Left forelimb (tissue), 1 donor: ENCODE data around the gene ATAD2B.

Source experiments
- DNase-seq: peaks from one replicate; pipeline ENCODE4 v3.0.0-alpha.2; 2018; ENCODE audit warnings: low spot score

The ATAD2B gene

DNA sequence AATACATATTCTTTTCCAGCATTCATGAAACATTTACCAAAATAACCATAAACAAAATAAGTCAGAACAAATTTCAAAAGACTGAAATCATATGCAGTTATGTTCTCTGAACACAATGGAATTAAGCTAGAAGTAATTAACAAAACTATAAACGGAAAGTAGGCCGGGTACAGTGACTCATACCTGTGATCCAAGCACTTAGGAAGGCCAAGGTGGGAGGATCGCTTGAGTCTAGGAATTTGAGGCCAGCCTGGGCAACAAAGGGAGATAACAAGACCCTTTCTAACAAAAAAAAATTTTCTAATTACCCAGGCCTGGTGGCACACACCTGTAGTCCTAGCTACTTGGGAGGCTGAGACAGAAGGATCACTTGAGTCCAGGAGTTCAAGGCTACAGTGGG lies 14.9 kb downstream of the ATAD2B start:
- no peak for DNase-seq

DNA sequence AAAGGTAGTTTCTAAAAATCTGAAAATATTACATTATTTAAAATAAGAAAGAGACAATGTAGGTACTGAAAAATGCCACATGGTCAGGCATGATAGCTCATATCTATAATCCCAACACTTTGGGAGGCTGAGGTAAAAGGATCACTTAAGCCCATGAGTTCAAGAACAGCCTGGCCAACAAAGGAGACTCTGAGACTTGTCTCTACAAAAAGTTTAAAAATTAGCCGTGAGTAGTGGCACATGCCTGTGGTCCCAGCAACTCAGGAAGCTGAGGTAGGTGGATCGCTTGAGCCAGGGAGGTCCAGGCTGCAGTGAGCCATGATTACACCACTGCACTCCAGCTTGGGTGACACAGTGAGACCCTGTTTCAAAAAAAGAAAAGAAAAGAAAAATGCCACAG lies 21.8 kb downstream of the ATAD2B start:
- no peak for DNase-seq

- DNase-seq = no peak
These were observed 22.2 kb downstream of the ATAD2B start for GRCh38 chr2:23904692-23905091.

- no peak for DNase-seq
These were observed 22.7 kb downstream of the ATAD2B start for GRCh38 chr2:23904215-23904614.

DNA sequence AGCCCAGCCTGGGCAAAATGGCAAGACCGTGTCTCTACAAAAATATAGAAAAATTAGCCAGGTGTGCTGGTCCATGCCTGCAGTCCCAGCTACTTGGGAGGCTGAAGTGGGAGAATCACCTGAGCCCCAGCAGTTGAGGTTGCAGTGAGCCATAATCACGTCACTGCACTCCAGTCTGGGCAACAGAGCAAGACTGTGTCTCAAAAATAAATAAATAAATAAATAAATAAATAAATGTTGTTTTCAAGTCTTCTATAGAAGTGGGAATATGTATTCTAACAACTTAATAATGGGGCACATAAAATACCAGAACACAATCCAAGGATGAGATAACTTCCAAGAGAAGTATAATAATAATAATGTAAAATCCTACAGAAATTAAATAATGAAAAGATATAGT lies 23.9 kb downstream of the ATAD2B start:
- DNase-seq = no peak

DNA sequence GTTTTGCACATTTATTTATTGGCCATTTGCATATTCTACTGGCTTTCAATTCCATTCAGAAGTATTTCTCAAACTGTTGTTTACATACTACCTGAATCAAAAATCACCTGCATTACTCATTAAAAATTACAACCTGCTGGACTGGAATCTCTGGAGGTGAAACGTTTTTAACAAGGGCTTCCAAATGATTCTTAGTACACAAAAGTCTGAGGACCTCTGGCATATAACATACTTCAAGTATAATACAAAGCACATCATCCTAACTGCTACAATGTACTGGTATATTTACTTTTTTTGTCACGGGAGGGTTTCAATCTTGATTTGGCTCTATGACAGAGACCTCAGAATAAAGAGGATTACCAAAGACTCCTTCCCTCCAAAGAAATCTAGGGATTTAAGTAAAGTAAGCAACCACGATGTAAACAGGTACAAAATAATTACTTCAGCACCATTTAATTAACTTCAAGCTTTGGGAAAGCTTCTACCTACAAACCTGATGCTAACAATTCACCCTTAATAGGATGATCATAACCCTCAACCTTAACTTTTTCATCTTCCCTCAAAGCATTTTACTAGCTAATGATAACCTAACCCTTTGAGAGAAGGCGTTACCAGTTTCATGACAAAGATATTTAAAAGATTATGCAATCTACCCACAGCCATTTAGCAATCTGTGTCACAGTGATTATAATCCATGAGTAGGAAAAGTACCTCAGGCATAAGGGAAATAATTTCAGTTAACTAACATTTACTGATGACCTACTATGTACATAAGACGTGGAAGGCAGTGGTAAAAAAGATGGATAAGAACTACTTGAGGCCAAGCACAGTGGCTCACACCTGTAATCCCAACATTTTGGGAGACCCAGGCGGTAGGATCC lies 24.7 kb downstream of the ATAD2B start:
- DNase-seq = no peak

DNA sequence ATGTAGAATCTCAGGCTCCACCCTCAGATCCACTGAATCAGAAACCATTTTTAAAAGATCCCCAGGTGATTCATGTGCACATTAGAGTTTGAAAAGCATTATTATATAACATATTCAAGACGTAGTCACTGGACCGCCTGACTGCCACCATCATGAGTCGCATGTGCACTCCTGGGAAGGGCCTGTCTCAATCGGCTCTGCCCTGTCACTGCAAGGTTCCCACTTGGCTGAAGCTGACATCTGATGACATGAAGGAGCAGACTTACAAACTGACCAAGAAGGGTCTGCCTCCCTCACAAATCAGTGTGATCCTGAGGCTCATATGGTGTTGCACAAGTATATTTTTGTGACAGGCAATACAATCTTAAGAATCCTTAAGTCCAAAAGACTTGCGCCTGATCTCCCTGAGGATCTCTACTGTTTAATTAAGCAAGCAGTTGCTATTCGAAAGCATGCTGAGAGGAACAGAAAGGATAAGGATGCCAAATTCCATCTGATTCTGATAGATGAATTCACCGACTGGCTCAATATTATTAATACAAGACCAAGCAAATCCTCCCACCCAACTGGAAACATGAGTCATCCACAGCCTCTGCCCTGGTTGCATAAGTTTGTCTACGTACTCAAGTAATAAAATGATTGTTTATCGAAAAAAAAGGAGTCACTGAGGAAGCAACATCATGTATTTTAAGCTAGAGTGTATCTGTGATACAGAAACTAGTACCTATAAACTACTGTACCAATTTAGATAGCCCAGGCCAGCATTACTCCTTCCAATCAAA lies 26.2 kb downstream of the ATAD2B start:
- DNase-seq = no peak

- DNase-seq = no peak
These were observed 26.8 kb downstream of the ATAD2B start for GRCh38 chr2:23900133-23900532.

- DNase-seq = no peak
These were observed 55.7 kb downstream of the ATAD2B start for GRCh38 chr2:23871206-23871605.

GRCh38 chr2:23867449-23867848 lies 59.5 kb downstream of the ATAD2B start:
- no peak for DNase-seq

GRCh38 chr2:23862716-23863426 lies 64.1 kb downstream of the ATAD2B start:
- no peak for DNase-seq

DNA sequence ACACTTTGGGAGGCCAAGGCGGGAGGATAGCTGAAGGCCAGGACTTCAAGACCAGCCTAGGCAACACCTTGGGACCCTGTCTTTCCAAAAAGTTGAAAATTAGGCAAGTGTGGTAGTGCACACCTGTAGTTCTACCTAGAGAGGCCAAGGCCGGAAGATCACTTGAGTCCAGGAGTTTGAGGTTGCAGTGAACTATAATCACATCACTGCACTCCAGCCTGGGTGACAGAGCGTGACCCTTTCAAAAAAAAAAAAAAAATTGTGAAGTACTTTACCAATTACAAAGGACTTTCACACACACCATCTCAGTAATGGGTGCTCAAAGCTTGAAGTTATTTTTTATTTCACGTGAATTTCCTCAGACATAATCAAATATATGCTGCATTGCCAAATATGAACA lies 65.0 kb downstream of the ATAD2B start:
- no peak for DNase-seq

DNA sequence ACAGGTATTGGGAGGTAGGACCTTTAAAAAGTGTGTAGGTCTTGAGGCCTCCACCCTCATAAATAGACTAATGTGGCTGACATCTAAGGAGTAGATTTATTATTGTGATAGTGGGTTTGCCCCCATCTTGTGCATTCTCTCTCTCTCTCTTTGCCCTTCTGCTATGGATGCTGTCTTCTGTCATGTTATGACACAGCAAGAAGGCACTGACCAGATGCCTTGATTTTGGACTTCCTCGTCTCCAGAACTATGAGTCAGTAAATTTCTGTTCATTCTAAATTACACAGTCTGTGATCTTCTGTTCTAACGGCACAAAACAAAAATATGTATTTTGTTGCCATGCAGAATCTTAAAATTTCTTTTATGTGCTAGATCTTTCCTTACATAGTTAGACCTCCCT lies 66.9 kb downstream of the ATAD2B start:
- DNase-seq = no peak

- no peak for DNase-seq
These were observed 67.7 kb downstream of the ATAD2B start for GRCh38 chr2:23859234-23859633.

DNA sequence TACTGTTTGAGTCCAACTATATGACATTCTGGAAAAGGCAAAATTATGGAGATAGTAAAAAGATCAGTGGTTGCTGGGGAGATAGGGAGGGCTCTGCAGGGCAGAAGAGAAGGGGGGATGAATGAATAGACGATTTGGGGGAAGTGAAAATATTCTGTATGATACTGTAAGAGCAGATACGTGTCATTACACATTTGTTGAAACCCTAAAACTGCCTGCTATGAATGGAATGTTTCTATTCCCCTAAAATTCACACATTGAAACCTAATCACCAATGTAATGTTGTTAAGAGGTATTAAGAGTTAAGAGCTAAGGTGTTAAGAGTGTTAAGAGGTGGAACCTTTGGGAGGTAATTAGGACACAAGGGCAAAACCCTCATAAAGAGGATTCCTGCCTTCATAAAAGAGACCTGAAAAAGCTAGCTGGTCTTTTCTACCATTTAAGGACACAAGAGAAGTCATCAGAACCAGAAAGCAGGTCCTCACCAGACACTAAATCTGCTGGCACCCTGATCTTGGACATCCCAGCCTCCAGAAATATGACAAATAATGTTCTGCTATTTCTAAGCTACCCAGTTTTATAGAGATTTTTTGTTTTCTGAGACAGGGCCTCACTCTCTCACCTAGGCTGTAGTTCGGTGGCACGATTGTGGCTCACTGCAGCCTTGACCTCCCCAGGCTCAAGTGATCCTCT lies 76.2 kb downstream of the ATAD2B start:
- no peak for DNase-seq

DNA sequence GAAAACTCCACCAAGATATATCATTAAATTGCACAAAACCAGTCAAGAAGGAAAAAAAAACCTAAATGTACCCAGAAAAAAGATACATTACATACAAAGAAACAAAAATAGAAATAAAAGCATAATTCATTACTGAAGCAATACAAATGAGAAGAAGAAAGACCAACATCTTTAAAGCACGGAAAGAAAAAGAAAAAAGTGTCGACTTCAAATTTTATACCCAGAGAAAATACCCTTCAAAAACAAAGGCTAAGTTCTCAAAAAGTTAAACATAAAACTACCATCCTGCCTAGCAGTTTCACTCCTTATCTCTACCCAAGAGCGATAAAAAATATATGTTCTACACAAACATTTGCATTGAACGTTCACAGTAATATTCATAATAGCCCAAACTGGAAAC lies 82.0 kb downstream of the ATAD2B start:
- no peak for DNase-seq

DNA sequence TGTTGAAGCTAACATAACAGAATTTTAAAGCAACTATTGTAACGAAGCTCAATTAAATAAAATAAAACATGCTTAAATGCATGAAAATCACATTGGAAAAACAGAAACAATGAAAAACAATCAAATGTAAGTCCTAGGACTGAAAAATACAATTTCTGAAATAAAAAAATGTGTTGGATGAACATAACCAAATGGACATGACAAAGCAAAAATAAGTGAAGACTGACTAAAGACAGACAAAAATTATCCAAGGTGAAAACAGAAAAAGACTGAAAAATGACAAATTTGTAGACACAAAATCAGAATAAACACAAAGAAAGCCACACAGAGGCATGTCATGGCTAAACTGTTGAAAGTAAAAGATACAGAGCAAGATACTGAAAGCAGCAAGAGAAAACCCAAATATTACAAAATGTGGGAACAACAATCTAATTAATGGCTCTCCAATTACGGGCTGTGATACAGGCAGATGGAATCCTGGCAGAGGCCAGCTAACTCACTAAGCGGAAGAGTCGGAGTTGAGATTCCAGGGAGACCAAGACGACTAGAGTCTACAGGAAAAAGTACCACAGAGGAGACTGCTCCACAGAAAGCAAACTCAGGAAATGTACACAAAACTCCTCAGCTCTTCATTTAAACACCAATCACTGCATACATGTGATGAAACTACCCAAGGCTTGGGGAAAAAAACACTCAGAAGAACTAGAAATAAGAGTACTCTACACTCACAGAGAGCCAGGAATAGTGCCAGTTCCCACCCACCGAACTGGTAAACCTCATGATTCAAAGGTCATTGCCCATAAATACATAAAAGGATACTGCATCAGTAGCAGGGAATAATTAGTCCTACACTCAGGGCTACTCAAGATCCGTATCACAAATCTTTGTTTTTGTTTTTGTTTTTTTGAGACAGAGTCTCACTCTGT lies 83.6 kb downstream of the ATAD2B start:
- no peak for DNase-seq

DNA sequence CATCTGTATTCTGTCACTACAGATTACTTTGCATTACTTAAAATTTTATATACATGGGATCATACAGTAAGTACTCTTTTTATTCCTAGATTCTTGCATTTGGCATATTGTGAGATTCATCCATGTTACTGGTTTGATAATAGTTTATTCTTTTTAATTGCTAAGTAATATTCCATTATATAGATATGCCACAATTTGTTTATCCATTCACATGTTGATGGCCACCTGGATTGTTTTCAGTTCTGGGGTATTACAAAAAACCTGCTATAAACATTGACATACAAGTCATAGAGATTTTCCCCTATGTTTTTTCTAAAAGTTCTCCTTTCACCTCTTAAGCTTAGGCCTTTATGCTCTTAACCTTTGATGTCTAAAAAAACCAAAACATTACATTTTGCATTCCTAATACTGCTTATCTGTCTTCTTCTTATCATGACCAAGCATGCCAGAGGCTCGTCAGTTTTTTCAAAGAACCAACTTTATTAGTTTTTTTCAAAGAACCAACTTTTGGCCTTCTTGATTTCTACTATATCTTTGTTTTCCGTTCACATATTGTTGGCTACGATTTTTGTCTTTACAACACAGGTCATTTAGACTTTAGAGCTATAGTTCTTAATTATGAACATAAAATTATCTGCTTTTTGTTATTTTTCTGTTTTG lies 86.9 kb downstream of the ATAD2B start:
- no peak for DNase-seq

GRCh38 chr2:23838996-23839395 lies 87.9 kb downstream of the ATAD2B start:
- DNase-seq = no peak

DNA sequence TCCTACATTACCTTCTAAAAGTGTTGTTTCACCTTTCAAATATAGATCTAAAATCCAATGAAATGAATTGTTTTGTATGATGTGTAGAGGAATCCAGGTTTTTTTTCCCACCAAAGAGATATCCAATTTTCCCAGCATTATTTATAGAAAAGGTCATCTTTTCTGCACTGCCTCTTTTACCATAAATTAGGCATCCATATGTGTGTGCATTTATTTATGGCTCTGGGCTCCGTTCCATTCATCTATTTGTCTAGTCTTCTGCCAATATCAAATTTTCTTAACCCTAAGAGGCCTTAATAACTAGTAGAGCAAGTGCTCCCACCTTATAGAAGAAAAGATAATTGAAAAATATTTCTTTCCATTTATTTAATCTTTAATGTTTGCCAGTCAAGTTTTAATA lies 88.3 kb downstream of the ATAD2B start:
- DNase-seq = no peak
